PC-3 (cell line): ENCODE data around the gene VRK3.

ENCODE experiments used
- EZH2 ChIP-seq: fragments of 300-600 bp; sonication (generic); IDR thresholded peaks from one replicate; pipeline ENCODE4 v1.6.1; 2017; ENCODE audit warnings: antibody characterized with exemption, mild to moderate bottlenecking, low read length; ENCODE audit not compliant: unreplicated experiment
- TF ChIP-seq, protein P1 (sequence below): fragments of 300-600 bp; sonication (generic); conservative IDR thresholded peaks from 2 replicates; pipeline ENCODE4 v1.5.1; 2017; ENCODE audit warnings: antibody characterized with exemption, low read depth, mild to moderate bottlenecking, low read length

- TF ChIP-seq, protein P1, sequence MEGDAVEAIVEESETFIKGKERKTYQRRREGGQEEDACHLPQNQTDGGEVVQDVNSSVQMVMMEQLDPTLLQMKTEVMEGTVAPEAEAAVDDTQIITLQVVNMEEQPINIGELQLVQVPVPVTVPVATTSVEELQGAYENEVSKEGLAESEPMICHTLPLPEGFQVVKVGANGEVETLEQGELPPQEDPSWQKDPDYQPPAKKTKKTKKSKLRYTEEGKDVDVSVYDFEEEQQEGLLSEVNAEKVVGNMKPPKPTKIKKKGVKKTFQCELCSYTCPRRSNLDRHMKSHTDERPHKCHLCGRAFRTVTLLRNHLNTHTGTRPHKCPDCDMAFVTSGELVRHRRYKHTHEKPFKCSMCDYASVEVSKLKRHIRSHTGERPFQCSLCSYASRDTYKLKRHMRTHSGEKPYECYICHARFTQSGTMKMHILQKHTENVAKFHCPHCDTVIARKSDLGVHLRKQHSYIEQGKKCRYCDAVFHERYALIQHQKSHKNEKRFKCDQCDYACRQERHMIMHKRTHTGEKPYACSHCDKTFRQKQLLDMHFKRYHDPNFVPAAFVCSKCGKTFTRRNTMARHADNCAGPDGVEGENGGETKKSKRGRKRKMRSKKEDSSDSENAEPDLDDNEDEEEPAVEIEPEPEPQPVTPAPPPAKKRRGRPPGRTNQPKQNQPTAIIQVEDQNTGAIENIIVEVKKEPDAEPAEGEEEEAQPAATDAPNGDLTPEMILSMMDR, result peak; percentile 80
- TF ChIP-seq EZH2, result no peak
Measured at GRCh38 chr19:50046649-50047503, 21.7 kb upstream of the VRK3 start.
